ENCODE results near the gene SLC1A5.
"Not testable (repeated sequence)": the region's sequence is repeated elsewhere in the genome, so short reads cannot be mapped to it uniquely, and the experiment has no call there.

SLC1A5 gene

GRCh38 chr19:46788262-46788967, at the start of gene SLC1A5:
TSS of gene SLC1A5 (minus strand) at chr19:46788594. CDS start at chr19:46787965, 629 bp downstream.
- peak in 51 of 58 donors; percentile 9 to 83 (median 54) for DNase-seq

GRCh38 chr19:46838160-46838559, 49.8 kb upstream of the SLC1A5 start:
- no peak for DNase-seq

GRCh38 chr19:46834984-46835383, 46.6 kb upstream of the SLC1A5 start:
- DNase-seq = no peak

- DNase-seq = no peak
These were observed 45.7 kb upstream of the SLC1A5 start for GRCh38 chr19:46834121-46834520.

- no peak for DNase-seq
These were observed 42.5 kb upstream of the SLC1A5 start for GRCh38 chr19:46830864-46831263.

GRCh38 chr19:46828484-46828883, 40.1 kb upstream of the SLC1A5 start:
- no peak for DNase-seq

GRCh38 chr19:46825731-46826055, 37.3 kb upstream of the SLC1A5 start:
- no peak for DNase-seq

GRCh38 chr19:46824890-46825730, 36.7 kb upstream of the SLC1A5 start:
- peak in 1 of 58 donors; percentile 13 for DNase-seq

- no peak for DNase-seq
These were observed 34.7 kb upstream of the SLC1A5 start for GRCh38 chr19:46823049-46823448.

GRCh38 chr19:46822410-46822787, 34.0 kb upstream of the SLC1A5 start:
- DNase-seq = not testable (repeated sequence)

- DNase-seq = no peak
These were observed 33.4 kb upstream of the SLC1A5 start for GRCh38 chr19:46821512-46822409.

GRCh38 chr19:46818812-46819211, 30.4 kb upstream of the SLC1A5 start:
- DNase-seq = no peak

GRCh38 chr19:46815833-46816627, 27.6 kb upstream of the SLC1A5 start:
- DNase-seq = no peak

- peak in 1 of 58 donors; percentile 4 for DNase-seq
These were observed 25.5 kb upstream of the SLC1A5 start for GRCh38 chr19:46813839-46814358.

GRCh38 chr19:46812977-46813838, 24.8 kb upstream of the SLC1A5 start:
- DNase-seq = no peak

- DNase-seq = no peak
These were observed 21.3 kb upstream of the SLC1A5 start for GRCh38 chr19:46809534-46810272.

- no peak for DNase-seq
These were observed 18.3 kb upstream of the SLC1A5 start for GRCh38 chr19:46806656-46807055.

GRCh38 chr19:46804432-46804831, 16.0 kb upstream of the SLC1A5 start:
- DNase-seq = not testable (repeated sequence)

- DNase-seq = no peak
These were observed 15.2 kb upstream of the SLC1A5 start for GRCh38 chr19:46803555-46803954.
